Erythroblast (primary cell): ENCODE measurements around the gene PDGFC.
"Not testable (repeated sequence)": the region's sequence is repeated elsewhere in the genome, so short reads cannot be mapped to it uniquely, and the experiment has no call there.

ENCODE experiments used
- DNase-seq, 2 experiments: peaks; one replicate each; lab custom pipeline; 2025; lab: John Stamatoyannopoulos, UW
- GATA1 ChIP-seq: IDR thresholded peaks from 2 replicates; pipeline ENCODE4 v1.6.1; 2011; ENCODE audit warnings: low read depth, mild to moderate bottlenecking, control low read depth, low read length, moderate library complexity
- POLR2A ChIP-seq: IDR thresholded peaks from 2 replicates; pipeline ENCODE4 v1.6.1; 2011; ENCODE audit warnings: mild to moderate bottlenecking, low read length

The PDGFC gene

DNA sequence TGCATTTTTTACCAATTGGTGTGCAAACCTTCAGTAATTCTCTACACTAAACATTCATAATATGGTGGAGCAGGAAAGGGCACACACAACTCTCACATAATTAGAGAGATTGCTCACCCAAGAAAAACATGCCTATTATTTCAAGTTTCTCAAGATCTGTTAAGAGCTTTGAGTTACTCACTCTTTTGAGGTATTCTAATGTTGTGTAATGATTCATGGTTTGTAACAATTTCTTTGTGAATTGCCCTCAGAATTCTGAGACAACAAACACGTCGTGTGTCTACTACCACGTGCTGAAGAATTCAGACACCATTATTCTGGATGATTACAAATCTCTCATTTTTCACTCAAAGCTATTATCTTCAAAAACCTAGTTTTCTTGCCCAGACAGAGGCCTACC is 82.8 kb downstream of the PDGFC start:
- TF ChIP-seq POLR2A (no peak), GATA1 (no peak)
- no peak for DNase-seq

DNA sequence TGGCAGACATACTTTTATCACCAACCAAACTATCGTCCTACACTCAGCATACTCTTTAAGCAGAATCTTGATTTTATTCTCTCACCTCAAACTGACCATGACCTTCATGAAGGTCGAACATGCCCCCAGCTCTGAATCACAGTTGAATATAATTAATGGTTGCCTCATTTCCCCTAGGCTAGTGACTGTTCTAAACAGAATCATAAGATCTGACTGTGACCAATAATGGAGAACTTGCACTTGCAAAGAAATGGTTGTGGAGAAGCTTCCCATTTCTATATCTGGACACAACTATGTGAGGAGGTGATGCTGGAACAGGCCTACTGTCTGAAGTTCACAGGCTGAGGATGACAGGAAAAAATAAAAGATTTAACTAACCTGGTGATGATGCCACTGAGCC is 85.1 kb downstream of the PDGFC start:
- TF ChIP-seq GATA1 (no peak), POLR2A (no peak)

DNA sequence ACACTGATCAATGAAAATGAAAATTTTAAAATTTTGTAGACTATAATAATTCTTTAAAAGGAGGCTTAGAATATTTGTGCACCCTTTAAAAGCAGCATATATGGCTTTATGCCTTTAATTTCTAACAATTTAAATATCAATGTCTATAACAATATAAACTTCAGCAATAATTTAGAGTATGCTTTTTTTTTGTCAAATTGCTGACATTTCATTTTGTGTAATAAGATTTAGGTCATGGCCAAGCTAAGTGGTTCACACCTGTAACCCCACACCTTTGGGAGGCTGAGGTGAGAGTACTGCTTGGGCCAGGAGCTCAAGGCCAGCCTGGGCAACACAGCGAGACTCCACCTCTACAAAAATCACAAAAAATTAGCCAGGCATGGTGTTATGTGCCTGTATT is 86.2 kb downstream of the PDGFC start:
- DNase-seq, result no peak
- TF ChIP-seq GATA1 (no peak), POLR2A (no peak)

More for the DNA sequence above, 85.1 kb downstream of the PDGFC start:
- no peak for DNase-seq

DNA sequence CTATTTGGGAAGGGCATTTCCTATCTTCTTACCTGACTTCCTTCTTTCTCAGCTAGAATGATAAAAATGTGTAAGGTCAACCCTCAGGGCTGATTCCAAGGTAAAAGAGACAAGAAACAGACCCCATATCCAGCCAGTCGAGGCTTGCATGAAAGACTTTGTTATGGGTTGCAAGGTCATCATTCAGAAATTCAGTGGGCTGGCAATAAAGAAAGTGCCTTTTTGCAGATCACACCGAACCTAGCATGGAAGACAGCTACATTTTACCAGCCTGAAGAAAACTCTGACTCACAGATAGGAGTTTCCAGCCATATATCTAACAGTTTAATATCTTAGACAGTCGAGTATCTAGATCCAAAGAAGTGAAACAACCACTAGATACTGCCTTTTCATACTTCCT is 87.4 kb downstream of the PDGFC start:
- DNase-seq, result no peak
- TF ChIP-seq POLR2A (no peak), GATA1 (no peak)

DNA sequence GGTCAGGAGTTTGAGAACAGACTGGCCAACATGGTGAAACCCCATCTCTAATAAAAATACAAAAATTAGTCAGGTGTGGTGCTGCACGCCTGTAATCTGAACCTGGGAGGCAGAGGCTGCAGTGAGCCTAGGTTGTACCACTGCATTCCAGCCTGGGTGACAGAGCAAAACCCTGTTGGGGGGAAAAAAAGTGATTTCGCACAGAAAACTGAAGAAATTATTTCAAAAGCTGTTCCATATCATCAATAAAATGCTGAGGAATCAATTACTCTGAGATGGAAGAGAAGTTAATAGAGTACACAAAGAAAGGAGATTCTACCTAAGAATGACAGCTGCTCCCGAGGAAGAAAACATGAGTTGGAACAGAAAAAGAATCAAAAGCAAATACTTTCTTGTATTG is 95.9 kb downstream of the PDGFC start:
- no peak for TF ChIP-seq GATA1
- no peak for TF ChIP-seq POLR2A

DNA sequence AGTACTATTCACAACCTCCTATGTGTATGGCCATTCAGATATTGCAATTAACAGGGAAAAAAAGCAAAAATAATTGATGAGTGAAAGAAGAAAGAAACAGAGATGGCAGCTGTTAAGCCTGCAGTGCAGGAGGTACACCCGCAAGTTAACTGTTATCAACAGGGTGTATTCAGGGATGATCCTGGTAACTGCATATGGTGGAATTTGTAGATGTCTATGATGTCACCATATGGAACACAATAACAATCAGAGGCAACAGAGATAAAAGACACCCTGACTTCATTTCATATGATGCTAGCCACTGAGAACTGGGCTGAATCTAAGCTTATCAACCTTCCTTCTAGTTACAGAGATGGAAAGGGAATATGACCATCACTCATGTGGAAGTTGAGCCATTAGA is 96.5 kb downstream of the PDGFC start:
- TF ChIP-seq GATA1 (no peak), POLR2A (no peak)
- no peak for DNase-seq

More for the DNA sequence above, 95.9 kb downstream of the PDGFC start:
- no peak for DNase-seq

DNA sequence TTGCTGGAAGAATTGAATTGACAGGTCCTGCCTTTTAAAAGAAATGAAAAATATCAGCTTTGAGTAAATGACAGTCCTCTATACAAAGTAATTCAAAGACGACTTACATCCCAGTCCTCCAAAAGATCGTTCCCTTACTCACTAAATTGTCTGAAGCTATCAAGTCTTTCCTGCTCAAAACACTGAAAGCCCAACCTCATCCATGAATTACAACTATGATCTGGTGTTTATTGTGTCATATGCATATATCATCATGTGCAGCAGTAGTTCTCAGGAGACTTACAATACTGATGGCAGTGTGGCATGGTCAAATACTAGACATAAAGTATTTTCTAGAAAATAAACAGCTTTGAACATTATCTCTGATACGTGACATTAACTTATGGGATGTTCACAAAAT is 97.8 kb downstream of the PDGFC start:
- TF ChIP-seq GATA1 (no peak), POLR2A (no peak)
- DNase-seq, result no peak

DNA sequence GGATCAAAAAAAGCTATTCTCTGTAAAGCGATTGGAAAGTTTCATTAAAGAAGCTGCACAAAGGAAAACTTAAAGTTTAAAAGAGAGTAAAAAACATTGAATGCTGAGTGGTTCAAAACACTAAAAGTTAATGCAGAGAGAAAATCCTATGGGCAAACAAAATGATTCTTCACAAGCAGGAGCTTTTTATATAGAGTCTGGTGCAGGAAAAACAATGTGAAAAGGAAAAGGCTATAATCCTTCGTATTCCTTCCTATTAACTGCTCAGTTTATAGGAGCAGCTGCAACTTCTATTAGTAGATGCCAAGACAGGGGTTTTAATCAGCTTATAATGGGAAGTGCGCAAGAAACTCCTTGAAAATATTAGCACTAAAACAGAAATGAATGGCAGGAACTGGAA is 100.7 kb downstream of the PDGFC start:
- TF ChIP-seq POLR2A (no peak), GATA1 (no peak)
- DNase-seq, result no peak

DNA sequence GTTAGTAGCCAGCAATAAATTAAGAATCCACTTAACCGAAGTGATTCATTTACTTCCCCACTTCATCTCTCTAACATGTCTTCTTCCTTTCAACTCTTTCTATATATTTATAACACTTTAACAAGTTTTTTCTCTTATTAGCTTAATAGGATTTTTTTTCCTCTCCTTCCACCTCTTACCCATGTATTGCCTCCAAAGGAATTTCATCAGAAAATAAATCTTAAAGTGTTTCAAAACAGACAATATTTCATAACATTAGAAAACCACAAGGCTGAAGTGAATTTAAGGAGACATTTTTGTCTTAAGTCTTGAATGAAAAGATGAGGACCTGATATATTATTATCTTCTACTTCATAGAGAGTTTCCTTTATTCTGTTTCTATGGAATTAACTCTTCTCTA is 101.5 kb downstream of the PDGFC start:
- DNase-seq, result no peak
- TF ChIP-seq GATA1 (no peak), POLR2A (no peak)

DNA sequence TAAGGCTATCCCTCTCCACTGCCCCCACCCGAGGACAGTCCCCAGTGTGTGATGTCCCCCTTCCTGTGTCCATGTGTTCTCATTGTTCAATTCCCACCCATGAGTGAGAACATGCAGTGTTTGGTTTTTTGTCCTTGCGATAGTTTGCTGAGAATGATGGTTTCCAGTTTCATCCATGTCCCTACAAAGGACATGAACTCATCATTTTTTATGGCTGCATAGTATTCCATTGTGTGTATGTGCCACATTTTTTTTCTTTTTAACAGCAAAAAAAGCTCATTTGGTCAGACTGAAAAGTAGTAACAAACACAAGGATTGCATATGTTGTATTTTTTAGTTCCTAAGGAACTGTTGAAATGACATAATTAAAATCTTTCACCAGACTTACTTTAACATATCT is 105.5 kb downstream of the PDGFC start:
- DNase-seq, result not testable (repeated sequence)

DNA sequence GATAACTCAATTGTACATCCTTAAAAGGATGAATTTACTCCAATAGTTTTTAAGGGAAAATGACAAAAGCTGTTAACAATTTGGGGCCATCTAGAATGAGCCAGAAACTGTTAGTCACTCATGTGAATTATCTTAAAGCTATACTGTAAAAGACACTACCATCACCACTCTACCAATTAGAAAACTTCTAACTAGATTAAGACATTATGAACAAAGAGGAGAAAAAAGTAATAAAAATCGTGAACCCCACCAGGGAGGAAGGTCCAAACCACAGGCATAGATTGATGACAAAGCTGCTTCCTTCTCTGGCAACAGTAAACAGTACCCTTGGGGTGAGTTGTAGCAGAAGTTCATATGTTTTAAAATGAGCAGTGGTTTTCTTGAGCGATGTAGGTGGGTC is 106.1 kb downstream of the PDGFC start:
- TF ChIP-seq GATA1, result no peak
- TF ChIP-seq POLR2A, result no peak
- DNase-seq, result no peak

DNA sequence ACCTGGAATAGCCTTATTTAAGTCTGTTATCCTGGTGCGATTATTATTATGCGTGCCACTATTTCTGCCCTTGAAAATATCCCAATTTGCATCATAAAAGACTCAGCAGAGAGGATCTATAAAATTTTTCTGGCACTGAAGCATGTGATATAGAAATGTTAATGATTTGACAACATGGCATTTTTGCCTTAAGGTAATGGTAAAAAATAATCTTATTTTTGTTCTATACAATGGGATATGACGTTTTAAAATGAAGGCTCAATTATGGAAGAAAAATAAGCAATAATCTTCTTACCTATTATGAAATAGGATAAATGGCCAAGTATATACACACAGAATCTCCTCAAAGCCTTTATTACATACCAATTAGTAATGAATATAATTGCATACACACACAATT is 113.5 kb downstream of the PDGFC start:
- DNase-seq, result no peak

DNA sequence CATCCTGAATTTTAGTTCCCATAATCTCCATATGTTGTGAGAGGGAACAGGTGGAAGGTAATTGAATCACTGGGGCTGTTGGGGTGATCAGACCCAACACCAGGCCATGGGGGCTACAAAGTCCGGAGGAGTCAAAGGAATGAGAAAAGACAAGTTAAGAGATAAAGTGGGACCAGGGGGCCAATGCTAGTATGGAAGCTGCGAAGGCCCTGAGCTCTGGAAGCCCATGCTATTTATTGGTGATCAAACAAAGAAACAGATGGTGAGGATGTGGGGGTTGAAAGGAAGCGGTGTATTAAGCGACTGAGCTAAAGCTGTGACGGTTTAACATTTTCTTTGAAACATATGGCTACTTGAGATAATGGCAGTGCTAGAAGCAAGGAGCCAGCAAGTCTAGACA is 132.8 kb downstream of the PDGFC start:
- TF ChIP-seq POLR2A, result no peak
- no peak for TF ChIP-seq GATA1

More for the DNA sequence above, 113.5 kb downstream of the PDGFC start:
- TF ChIP-seq GATA1, result no peak
- TF ChIP-seq POLR2A, result no peak

DNA sequence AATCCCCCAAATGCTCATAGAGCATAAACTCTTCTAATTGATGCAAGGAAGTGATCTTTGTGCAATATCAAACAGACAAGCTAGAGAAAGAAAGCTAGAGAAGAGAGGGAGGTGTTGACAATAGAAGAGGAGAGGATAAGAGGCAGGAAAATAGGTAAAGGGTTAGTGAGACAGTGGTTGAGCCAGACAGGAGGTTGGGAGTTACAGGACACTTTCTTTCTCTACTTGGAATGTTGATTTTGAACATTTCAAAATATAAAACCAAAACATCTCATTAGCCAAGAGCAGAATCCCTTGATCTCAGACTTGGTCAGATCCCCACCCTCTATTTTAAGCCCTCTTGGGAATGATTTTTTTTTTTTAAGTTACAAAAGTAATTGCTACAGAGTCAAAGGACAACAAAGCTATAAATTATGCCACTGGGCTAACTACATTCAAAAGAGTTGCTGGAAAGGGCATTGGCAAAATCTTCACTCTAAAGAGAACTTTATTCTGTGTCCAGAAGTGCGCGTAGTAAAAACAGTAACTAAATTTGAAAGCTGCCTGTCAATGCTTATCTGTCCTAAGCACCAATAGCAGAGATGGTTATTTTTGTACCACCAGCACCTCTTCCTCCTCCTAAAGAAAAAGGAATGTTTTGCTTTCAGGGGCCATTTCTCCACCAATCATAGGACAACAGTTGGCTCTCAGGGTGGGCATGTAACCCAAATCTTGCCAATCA is 133.8 kb downstream of the PDGFC start:
- DNase-seq, result no peak
- TF ChIP-seq GATA1 (no peak), POLR2A (no peak)

More for the DNA sequence above, 132.8 kb downstream of the PDGFC start:
- DNase-seq, result peak in 1 of 2 experiments; percentile 5

DNA sequence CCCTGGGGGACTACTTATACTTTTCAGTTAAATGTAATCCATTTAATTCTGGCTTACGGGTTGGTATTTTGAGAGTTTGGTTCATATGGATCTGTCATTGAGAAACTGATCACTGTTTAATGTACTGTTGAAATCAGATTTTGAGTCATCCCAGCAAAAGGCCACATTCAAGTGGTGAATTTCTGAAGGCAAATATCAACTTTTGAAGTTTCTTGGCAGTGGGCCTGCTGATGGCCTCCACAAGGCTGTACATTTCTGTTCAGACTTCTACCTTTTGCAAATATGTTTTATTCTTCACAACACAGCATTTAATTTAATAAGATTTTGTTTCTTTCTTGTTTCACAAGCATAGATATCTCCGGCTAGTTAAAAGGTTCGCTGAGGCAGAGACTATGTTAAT is 138.7 kb downstream of the PDGFC start:
- no peak for TF ChIP-seq POLR2A
- TF ChIP-seq GATA1, result no peak
- no peak for DNase-seq
